K562 (cell line): ENCODE results near the gene GHR. TPM values are rescaled to one million over a fixed set of nuclear protein-coding genes. Genes with fewer than 3 reads are reported as not detected.

Experiments used
- ATAC-seq: fragments of 200-7000 bp; cut with Tn5 transposase; 3 replicates; pipeline ENCODE4 v1.9.1; 2020; ENCODE audit warnings: moderate library complexity
- BruUV-seq: library from RNA; stranded (reverse); fragments of 400-500 nt; replicated peaks from 2 replicates; lab custom pipeline; 2021; lab: Mats Ljungman, UMichigan
- CTCF ChIA-PET: fragments of 300-600 bp; formaldehyde crosslinking; extraction: SDS; loops from one replicate; lab custom pipeline; 2021; ENCODE audit warnings: low intra/inter-chr PET ratio; lab: Yijun Ruan, JAX
- POLR2A ChIA-PET: fragments of 300-600, 350-650 bp; sonication (Branson Sonifier 250); formaldehyde crosslinking; extraction: SDS; loops from one replicate; lab custom pipeline; 2021; ENCODE audit warnings: antibody characterized with exemption, inconsistent platforms; lab: Yijun Ruan, JAX
- DNase-seq, 4 experiments: peaks; one replicate each; pipeline versions ENCODE4 v3.0.0 to v3.0.0-alpha.2; 2011 to 2018; ENCODE audit warnings: low spot score in 3 of 4, mixed read lengths in 3 of 4; ENCODE audit errors: extremely low read depth in 1 of 4
- FAIRE-seq: peaks from 2 replicates; lab custom pipeline; 2011; peaks lifted over from hg19 to GRCh38; lab: Jason Lieb, UNC
- H2AFZ ChIP-seq: 2 replicates; pipeline ENCODE4 v1.6.0; 2011; ENCODE audit warnings: low read depth, low read length, control low read depth, inconsistent platforms
- H3K27ac ChIP-seq: fragments of 200-600 bp; 3 replicates; pipeline ENCODE4 v1.8.0; 2011; ENCODE audit warnings: low read depth, mild to moderate bottlenecking, control low read depth, inconsistent platforms, low read length, moderate library complexity, mixed read lengths; ENCODE audit errors: extremely low read depth
- H3K27me3 ChIP-seq, 2 experiments: fragments of 300-600 bp in 1 of 2; 2 replicates in 1 of 2; 3 replicates in 1 of 2; pipeline versions ENCODE4 v1.6.0 to v1.8.0; 2011; ENCODE audit warnings: inconsistent platforms in 2 of 2, low read length in 2 of 2, mild to moderate bottlenecking in 1 of 2, mixed read lengths in 1 of 2, moderate library complexity in 1 of 2; ENCODE audit not compliant: control insufficient read depth in 2 of 2, insufficient read depth in 2 of 2
- H3K36me3 ChIP-seq: fragments of 300-600 bp; 3 replicates; pipeline ENCODE4 v1.8.0; 2011; ENCODE audit warnings: mild to moderate bottlenecking, low read length, inconsistent platforms; ENCODE audit not compliant: control insufficient read depth, insufficient read depth
- H3K4me1 ChIP-seq, 2 experiments: fragments of 200-600 bp in 1 of 2; replicated peaks in 1 of 2; 2 replicates in 1 of 2; 3 replicates in 1 of 2; pipeline versions ENCODE4 v1.5.1 to v1.8.0; 2011; ENCODE audit warnings: inconsistent platforms in 2 of 2, low read length in 2 of 2, mild to moderate bottlenecking in 1 of 2, mixed read lengths in 1 of 2, moderate library complexity in 1 of 2; ENCODE audit not compliant: control insufficient read depth in 2 of 2, insufficient read depth in 2 of 2
- H3K4me2 ChIP-seq: 2 replicates; pipeline ENCODE4 v1.6.1; 2011; ENCODE audit warnings: low read length, control low read depth, inconsistent platforms, mixed read lengths; ENCODE audit not compliant: insufficient read depth
- H3K4me3 ChIP-seq: fragments of 200-600 bp; sonication (generic), shearing (Covaris generic); 2 replicates; pipeline ENCODE4 v1.5.1; 2016; ENCODE audit warnings: control low read depth, inconsistent platforms
- H3K79me2 ChIP-seq: fragments of 200-600 bp; 3 replicates; pipeline ENCODE4 v1.8.0; 2011; ENCODE audit warnings: low read length, inconsistent platforms; ENCODE audit not compliant: control insufficient read depth, insufficient read depth
- H3K9ac ChIP-seq, 2 experiments: 2 replicates each; pipeline versions ENCODE4 v1.6.0 to v1.6.1; 2011; ENCODE audit warnings: low read depth in 2 of 2, low read length in 2 of 2, control low read depth in 1 of 2, inconsistent platforms in 1 of 2, mild to moderate bottlenecking in 1 of 2, mixed read lengths in 1 of 2; ENCODE audit not compliant: insufficient read depth in 1 of 2
- H3K9me1 ChIP-seq: one replicate; pipeline ENCODE4 v1.6.0; 2011; ENCODE audit warnings: inconsistent platforms, mild to moderate bottlenecking, low read length, moderate library complexity; ENCODE audit not compliant: control insufficient read depth, insufficient read depth
- H3K9me3 ChIP-seq: replicated peaks from 2 replicates; pipeline ENCODE4 v1.5.1; 2011; ENCODE audit warnings: low read depth, low read length, inconsistent platforms; ENCODE audit not compliant: control insufficient read depth, insufficient read depth
- H4K20me1 ChIP-seq: replicated peaks from 2 replicates; pipeline ENCODE4 v1.6.1; 2011; ENCODE audit warnings: low read length, inconsistent platforms, mixed read lengths; ENCODE audit not compliant: control insufficient read depth, insufficient read depth
- CBX1 ChIP-seq: sonication (generic); IDR thresholded peaks from 2 replicates; pipeline ENCODE4 v1.6.1; 2016; ENCODE audit warnings: antibody characterized with exemption, low read depth, mild to moderate bottlenecking
- COPS2 ChIP-seq: fragments of 450-650 bp; conservative IDR thresholded peaks from 2 replicates; pipeline ENCODE4 v1.6.1; 2016; ENCODE audit warnings: mild to moderate bottlenecking, moderate library complexity
- LARP7 ChIP-seq: fragments of 450-650 bp; IDR thresholded peaks from 2 replicates; pipeline ENCODE4 v1.6.1; 2016
- MCM5 ChIP-seq: fragments of 450-650 bp; IDR thresholded peaks from 2 replicates; pipeline ENCODE4 v1.6.1; 2016; ENCODE audit warnings: low read depth
- NBN ChIP-seq: fragments of 450-650 bp; IDR thresholded peaks from 2 replicates; pipeline ENCODE4 v1.6.1; 2016; ENCODE audit warnings: low read depth, mild to moderate bottlenecking
- POLR2G ChIP-seq: fragments of 200-400 bp; formaldehyde crosslinking; IDR thresholded peaks from 2 replicates; pipeline ENCODE4 v1.6.1; 2017; ENCODE audit warnings: low read depth, mild to moderate bottlenecking, antibody characterized with exemption, low read length, moderate library complexity
- POLR3G ChIP-seq: IDR thresholded peaks from 2 replicates; pipeline ENCODE4 v1.6.1; 2011; ENCODE audit not compliant: insufficient read length, insufficient replicate concordance; ENCODE audit errors: extremely low read depth
- THRAP3 ChIP-seq: fragments of 450-650 bp; IDR thresholded peaks from 2 replicates; pipeline ENCODE4 v1.6.1; 2016; ENCODE audit warnings: mild to moderate bottlenecking, inconsistent platforms, borderline replicate concordance
- ZNF224 ChIP-seq: sonication (generic); formaldehyde crosslinking; IDR thresholded peaks from 2 replicates; pipeline ENCODE4 v1.8.0; 2022; ENCODE audit warnings: mild to moderate bottlenecking, missing genetic modification reagents
- ZNF76 ChIP-seq: fragments of 250-450 bp; sonication (Bioruptor Pico); IDR thresholded peaks from 2 replicates; pipeline ENCODE4 v1.4.0; 2020; ENCODE audit warnings: mild to moderate bottlenecking, moderate library complexity, borderline replicate concordance
- ZNF778 ChIP-seq: fragments of 450-650 bp; formaldehyde crosslinking; IDR thresholded peaks from 2 replicates; pipeline ENCODE4 v1.4.0; 2020; ENCODE audit warnings: mild to moderate bottlenecking, moderate library complexity
- ZNF79 ChIP-seq: fragments of 250-450 bp; sonication (Bioruptor Pico); IDR thresholded peaks from 2 replicates; pipeline ENCODE4 v1.4.0; 2020; ENCODE audit warnings: low read depth, mild to moderate bottlenecking, moderate library complexity
- in situ Hi-C: fragments of 300-500 bp; cut with MboI; formaldehyde crosslinking; loops from 4 replicates; pipeline ENCODE4 v1.15.0; 2018; ENCODE audit warnings: inconsistent platforms, mixed read lengths
- intact Hi-C: fragments of 100-400 bp; cut with micrococcal nuclease; formaldehyde crosslinking; loops from 2 replicates; pipeline ENCODE4 v1.14.2; 2022
- polyA plus RNA-seq, 8 experiments: library from polyadenylated mRNA; depleted of rRNA in 4 of 8; stranded (reverse) in 5 of 8; unstranded in 3 of 8; fragments of >200 nt; fragmentation: Nextera tagmentation in 2 of 8; fragmentation: Illumina TruSeq in 1 of 8; extraction: Ambion mirVana in 2 of 8; extraction: Trizol in 1 of 8; gene quantifications; 2 replicates each; pipeline versions ENCODE4 v1.2.1 to v1.2.3, GENCODE V29; 2011 to 2014; ENCODE audit warnings: inconsistent platforms in 1 of 8, missing spikeins in 1 of 8
- total RNA-seq, 7 experiments: library from RNA; depleted of rRNA in 6 of 7; stranded (reverse); fragments of >200 nt in 6 of 7; fragmentation: Illumina TruSeq in 2 of 7; extraction: Trizol in 2 of 7; gene quantifications; 2 replicates each; pipeline versions ENCODE4 v1.2.1 to v1.2.3, GENCODE V29; 2011 to 2021; ENCODE audit warnings: low replicate concordance in 1 of 7
- TF ChIP-seq, protein P1 (sequence below): fragments of 200-800 bp; sonication (Bioruptor generic); IDR thresholded peaks from 2 replicates; pipeline ENCODE4 v1.6.1; 2017; ENCODE audit warnings: missing genetic modification characterization, missing compliant biosample characterization
- TF ChIP-seq, protein P2 (sequence below), 2 experiments: fragments of 150-350 bp in 1 of 2; IDR thresholded peaks; 2 replicates each; pipeline ENCODE4 v1.6.1; 2012 to 2016; ENCODE audit warnings: low read depth in 2 of 2, low read length in 2 of 2, mild to moderate bottlenecking in 1 of 2, moderate library complexity in 1 of 2
- TF ChIP-seq, protein P3 (sequence below): fragments of 200-400 bp; formaldehyde crosslinking; IDR thresholded peaks from 2 replicates; pipeline ENCODE4 v1.6.1; 2017; ENCODE audit warnings: mild to moderate bottlenecking, low read depth, low read length, moderate library complexity

The GHR gene
- total and polyA plus RNA-seq, 9 of the 15 experiments (the other 6 are each of a cell fraction or from before 2014, with no cell fraction given): 0.01 to 0.13 (median 0.07) TPM; not detected in 5

- Histone ChIP-seq H3K27ac (no peak overlapping the region), H3K9ac (no peak overlapping the region), H2AFZ (no peak overlapping the region)
- TF ChIP-seq POLR2G (no peak), MCM5 (no peak), CBX1 (no peak), POLR3G (no peak), ZNF76 (CRISPR knock-in tag) (no peak), LARP7 (no peak), NBN (no peak), ZNF778 (CRISPR knock-in tag) (no peak), ZNF224 (CRISPR knock-in tag) (no peak), THRAP3 (no peak), COPS2 (no peak), ZNF79 (CRISPR knock-in tag) (no peak)
- TF ChIP-seq, protein P1, sequence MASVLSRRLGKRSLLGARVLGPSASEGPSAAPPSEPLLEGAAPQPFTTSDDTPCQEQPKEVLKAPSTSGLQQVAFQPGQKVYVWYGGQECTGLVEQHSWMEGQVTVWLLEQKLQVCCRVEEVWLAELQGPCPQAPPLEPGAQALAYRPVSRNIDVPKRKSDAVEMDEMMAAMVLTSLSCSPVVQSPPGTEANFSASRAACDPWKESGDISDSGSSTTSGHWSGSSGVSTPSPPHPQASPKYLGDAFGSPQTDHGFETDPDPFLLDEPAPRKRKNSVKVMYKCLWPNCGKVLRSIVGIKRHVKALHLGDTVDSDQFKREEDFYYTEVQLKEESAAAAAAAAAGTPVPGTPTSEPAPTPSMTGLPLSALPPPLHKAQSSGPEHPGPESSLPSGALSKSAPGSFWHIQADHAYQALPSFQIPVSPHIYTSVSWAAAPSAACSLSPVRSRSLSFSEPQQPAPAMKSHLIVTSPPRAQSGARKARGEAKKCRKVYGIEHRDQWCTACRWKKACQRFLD: no peak
- TF ChIP-seq, protein P2, sequence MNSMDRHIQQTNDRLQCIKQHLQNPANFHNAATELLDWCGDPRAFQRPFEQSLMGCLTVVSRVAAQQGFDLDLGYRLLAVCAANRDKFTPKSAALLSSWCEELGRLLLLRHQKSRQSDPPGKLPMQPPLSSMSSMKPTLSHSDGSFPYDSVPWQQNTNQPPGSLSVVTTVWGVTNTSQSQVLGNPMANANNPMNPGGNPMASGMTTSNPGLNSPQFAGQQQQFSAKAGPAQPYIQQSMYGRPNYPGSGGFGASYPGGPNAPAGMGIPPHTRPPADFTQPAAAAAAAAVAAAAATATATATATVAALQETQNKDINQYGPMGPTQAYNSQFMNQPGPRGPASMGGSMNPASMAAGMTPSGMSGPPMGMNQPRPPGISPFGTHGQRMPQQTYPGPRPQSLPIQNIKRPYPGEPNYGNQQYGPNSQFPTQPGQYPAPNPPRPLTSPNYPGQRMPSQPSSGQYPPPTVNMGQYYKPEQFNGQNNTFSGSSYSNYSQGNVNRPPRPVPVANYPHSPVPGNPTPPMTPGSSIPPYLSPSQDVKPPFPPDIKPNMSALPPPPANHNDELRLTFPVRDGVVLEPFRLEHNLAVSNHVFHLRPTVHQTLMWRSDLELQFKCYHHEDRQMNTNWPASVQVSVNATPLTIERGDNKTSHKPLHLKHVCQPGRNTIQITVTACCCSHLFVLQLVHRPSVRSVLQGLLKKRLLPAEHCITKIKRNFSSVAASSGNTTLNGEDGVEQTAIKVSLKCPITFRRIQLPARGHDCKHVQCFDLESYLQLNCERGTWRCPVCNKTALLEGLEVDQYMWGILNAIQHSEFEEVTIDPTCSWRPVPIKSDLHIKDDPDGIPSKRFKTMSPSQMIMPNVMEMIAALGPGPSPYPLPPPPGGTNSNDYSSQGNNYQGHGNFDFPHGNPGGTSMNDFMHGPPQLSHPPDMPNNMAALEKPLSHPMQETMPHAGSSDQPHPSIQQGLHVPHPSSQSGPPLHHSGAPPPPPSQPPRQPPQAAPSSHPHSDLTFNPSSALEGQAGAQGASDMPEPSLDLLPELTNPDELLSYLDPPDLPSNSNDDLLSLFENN (IDR thresholded peaks at IDR 0.05; ENCODE audit: low read depth in 2 of 2, low read length in 2 of 2): no peak
- TF ChIP-seq, protein P3, sequence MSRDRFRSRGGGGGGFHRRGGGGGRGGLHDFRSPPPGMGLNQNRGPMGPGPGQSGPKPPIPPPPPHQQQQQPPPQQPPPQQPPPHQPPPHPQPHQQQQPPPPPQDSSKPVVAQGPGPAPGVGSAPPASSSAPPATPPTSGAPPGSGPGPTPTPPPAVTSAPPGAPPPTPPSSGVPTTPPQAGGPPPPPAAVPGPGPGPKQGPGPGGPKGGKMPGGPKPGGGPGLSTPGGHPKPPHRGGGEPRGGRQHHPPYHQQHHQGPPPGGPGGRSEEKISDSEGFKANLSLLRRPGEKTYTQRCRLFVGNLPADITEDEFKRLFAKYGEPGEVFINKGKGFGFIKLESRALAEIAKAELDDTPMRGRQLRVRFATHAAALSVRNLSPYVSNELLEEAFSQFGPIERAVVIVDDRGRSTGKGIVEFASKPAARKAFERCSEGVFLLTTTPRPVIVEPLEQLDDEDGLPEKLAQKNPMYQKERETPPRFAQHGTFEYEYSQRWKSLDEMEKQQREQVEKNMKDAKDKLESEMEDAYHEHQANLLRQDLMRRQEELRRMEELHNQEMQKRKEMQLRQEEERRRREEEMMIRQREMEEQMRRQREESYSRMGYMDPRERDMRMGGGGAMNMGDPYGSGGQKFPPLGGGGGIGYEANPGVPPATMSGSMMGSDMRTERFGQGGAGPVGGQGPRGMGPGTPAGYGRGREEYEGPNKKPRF: no peak
- TF ChIP-seq, all 486 proteins: peak for 0
- no TSS peak for BruUV-seq
- Histone ChIP-seq H3K79me2 (no peaks in the 10 kb centered on the region), H3K9me3 (no peaks in the 10 kb centered on the region), H3K36me3 (no peaks in the 10 kb centered on the region), H3K4me3 (no peak overlapping the region), H3K27me3 (no peaks in the 10 kb centered on the region), H3K4me2 (no peak overlapping the region), H3K9me1 (no peaks in the 10 kb centered on the region), H3K4me1 (no peaks in the 10 kb centered on the region), H4K20me1 (no peaks in the 10 kb centered on the region)
- FAIRE-seq (no peak), DNase-seq (no peak), ATAC-seq (no peak)
- ChIA-PET POLR2A (interaction anchor here (1.2 kb wide), 1 partner anchor 10 kb away, joined by 4 read pairs; no protein-coding TSS in a partner anchor), CTCF (no interaction called here)
- intact Hi-C loops: no loop called here
- in situ Hi-C loops: no loop called here
Observed at GRCh38 chr5:42604171-42604711, 181.0 kb downstream of the GHR start.
